NCI-H524 (cell line): ENCODE measurements around the gene ACYP2.
A peak's percentile ranks its signal among the peaks of the same experiment; 100 is the strongest.

ENCODE experiments used
- DNase-seq, 2 experiments: peaks; one replicate each; lab custom pipeline; 2025; lab: John Stamatoyannopoulos, UW

The ACYP2 gene

GRCh38 chr2:54329482-54330161 is 214.2 kb downstream of the ACYP2 start:
- DNase-seq: peak; percentile 66 to 86

GRCh38 chr2:54330162-54330925 is 214.9 kb downstream of the ACYP2 start:
- DNase-seq: peak; percentile 97 to 99

- DNase-seq: peak in 1 of 2 experiments; percentile 24
Observed at GRCh38 chr2:54330926-54331835, 215.8 kb downstream of the ACYP2 start.

GRCh38 chr2:54332386-54332785 is 217.0 kb downstream of the ACYP2 start:
- DNase-seq: no peak

GRCh38 chr2:54336136-54336976 is 220.9 kb downstream of the ACYP2 start:
- DNase-seq: peak in 1 of 2 experiments; percentile 28

- DNase-seq: no peak
Observed at GRCh38 chr2:54336977-54337255, 221.5 kb downstream of the ACYP2 start.

- DNase-seq: peak in 1 of 2 experiments; percentile 38
Observed at GRCh38 chr2:54341656-54342055, 226.2 kb downstream of the ACYP2 start.

GRCh38 chr2:54342603-54343002 is 227.2 kb downstream of the ACYP2 start:
- DNase-seq: no peak

- no peak for DNase-seq
Observed at GRCh38 chr2:54347622-54348021, 232.2 kb downstream of the ACYP2 start.

GRCh38 chr2:54348646-54349045 is 233.2 kb downstream of the ACYP2 start:
- no peak for DNase-seq

GRCh38 chr2:54350426-54350825 is 235.0 kb downstream of the ACYP2 start:
- no peak for DNase-seq

GRCh38 chr2:54353216-54353615 is 237.8 kb downstream of the ACYP2 start:
- no peak for DNase-seq
